Astrocyte (in vitro differentiated cells and primary cell): ENCODE data around the gene PPL. TPM values are rescaled to one million over a fixed set of nuclear protein-coding genes. Genes with fewer than 3 reads are reported as not detected.

Experiments
- DNase-seq: peaks from one replicate; pipeline ENCODE4 v3.0.0-alpha.2; 2010; ENCODE audit warnings: low read depth
- FAIRE-seq: peaks from 2 replicates; lab custom pipeline; 2011; peaks lifted over from hg19 to GRCh38; lab: Jason Lieb, UNC
- H2AFZ ChIP-seq: 2 replicates; pipeline ENCODE4 v1.6.0; 2012; ENCODE audit warnings: low read depth, low read length, inconsistent platforms
- H3K27ac ChIP-seq: 2 replicates; pipeline ENCODE4 v1.5.1; 2011; ENCODE audit warnings: low read depth, low read length, inconsistent platforms
- H3K27me3 ChIP-seq: 2 replicates; pipeline ENCODE4 v1.6.0; 2011; ENCODE audit warnings: low read length, inconsistent platforms; ENCODE audit not compliant: insufficient read depth
- H3K36me3 ChIP-seq: 2 replicates; pipeline ENCODE4 v1.5.1; 2011; ENCODE audit warnings: low read length, inconsistent platforms; ENCODE audit not compliant: insufficient read depth
- H3K4me1 ChIP-seq: 2 replicates; pipeline ENCODE4 v1.5.1; 2011; ENCODE audit warnings: low read length, inconsistent platforms; ENCODE audit not compliant: insufficient read depth
- H3K4me2 ChIP-seq: 2 replicates; pipeline ENCODE4 v1.6.0; 2012; ENCODE audit warnings: low read length, inconsistent platforms
- H3K4me3 ChIP-seq: 2 replicates; pipeline ENCODE4 v1.5.1; 2011; ENCODE audit warnings: low read depth, mild to moderate bottlenecking, low read length, inconsistent platforms; ENCODE audit not compliant: insufficient read depth
- H3K79me2 ChIP-seq: 2 replicates; pipeline ENCODE4 v1.6.0; 2012; ENCODE audit warnings: mild to moderate bottlenecking, low read length, inconsistent platforms; ENCODE audit not compliant: insufficient read depth
- H3K9ac ChIP-seq: 2 replicates; pipeline ENCODE4 v1.6.0; 2012; ENCODE audit warnings: mild to moderate bottlenecking, low read length, inconsistent platforms
- H3K9me3 ChIP-seq: 2 replicates; pipeline ENCODE4 v1.5.1; 2012; ENCODE audit warnings: low read depth, mild to moderate bottlenecking, low read length, inconsistent platforms; ENCODE audit not compliant: insufficient read depth
- H4K20me1 ChIP-seq: 2 replicates; pipeline ENCODE4 v1.6.0; 2012; ENCODE audit warnings: low read length, inconsistent platforms; ENCODE audit not compliant: insufficient read depth
- H3K27ac Mint-ChIP-seq: one replicate; pipeline ENCODE4 v1.8.0; 2021; ENCODE audit warnings: mild to moderate bottlenecking, mixed read lengths; ENCODE audit not compliant: unreplicated experiment
- H3K27me3 Mint-ChIP-seq: one replicate; pipeline ENCODE4 v1.8.0; 2021; ENCODE audit warnings: low read depth, mixed read lengths; ENCODE audit not compliant: unreplicated experiment
- H3K36me3 Mint-ChIP-seq: one replicate; pipeline ENCODE4 v1.8.0; 2021; ENCODE audit warnings: low read depth, mixed read lengths; ENCODE audit not compliant: unreplicated experiment
- H3K4me1 Mint-ChIP-seq: one replicate; pipeline ENCODE4 v1.8.0; 2021; ENCODE audit warnings: low read depth, mixed read lengths; ENCODE audit not compliant: unreplicated experiment
- H3K4me3 Mint-ChIP-seq: one replicate; pipeline ENCODE4 v1.8.0; 2021; ENCODE audit warnings: mild to moderate bottlenecking, moderate library complexity, mixed read lengths; ENCODE audit not compliant: unreplicated experiment
- H3K9me3 Mint-ChIP-seq: one replicate; pipeline ENCODE4 v1.8.0; 2021; ENCODE audit warnings: mild to moderate bottlenecking, mixed read lengths; ENCODE audit not compliant: unreplicated experiment
- EZH2 ChIP-seq: IDR thresholded peaks from 2 replicates; pipeline ENCODE4 v1.6.1; 2012; ENCODE audit warnings: mild to moderate bottlenecking, low read length, inconsistent platforms; ENCODE audit not compliant: insufficient read depth
- total RNA-seq: library from RNA; stranded (reverse); gene quantifications from 2 replicates; pipeline ENCODE4 v1.2.1, GENCODE V29; 2021
- TF ChIP-seq, protein P1 (sequence below): IDR thresholded peaks from 2 replicates; pipeline ENCODE4 v1.5.1; 2011; ENCODE audit warnings: low read depth, mild to moderate bottlenecking, inconsistent platforms, low read length, moderate library complexity; ENCODE audit not compliant: insufficient read depth

Gene PPL
- total RNA-seq, 1 donor from 2014 or later, result 12.3 TPM

DNA sequence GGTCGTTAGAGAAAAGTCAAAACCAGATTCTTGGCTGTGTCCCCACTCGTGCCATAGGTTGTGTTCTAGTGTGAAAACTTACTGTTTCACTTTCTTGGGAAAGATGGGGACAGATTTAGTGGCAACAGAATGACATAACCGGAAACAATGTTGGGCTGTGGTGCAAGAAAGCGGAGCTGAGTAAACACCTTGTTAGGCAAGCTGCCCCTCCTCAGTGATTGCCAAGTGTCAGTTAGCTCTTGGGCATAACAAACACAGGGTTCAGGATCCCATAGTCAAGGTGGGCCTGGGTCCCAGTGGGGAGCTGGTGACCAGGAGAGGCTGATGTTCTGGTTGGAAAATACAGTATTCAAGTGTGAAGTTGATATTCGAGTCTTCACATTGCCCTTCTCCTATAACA is 74.3 kb downstream of the PPL start:
- Histone ChIP-seq H3K9me3 (no peaks in the 10 kb centered on the region), H3K27me3 (no peaks in the 10 kb centered on the region), H3K79me2 (peaks cover 73% of the 10 kb centered on the region), H2AFZ (no peak overlapping the region), H3K4me3 (no peak overlapping the region), H4K20me1 (peaks cover 95% of the 10 kb centered on the region), H3K4me2 (no peak overlapping the region), H3K27ac (no peak overlapping the region), H3K36me3 (peaks cover 35% of the 10 kb centered on the region), H3K9ac (no peak overlapping the region), H3K4me1 (peaks cover 22% of the 10 kb centered on the region)
- Mint-ChIP-seq H3K27me3 (no peaks in the 10 kb centered on the region), H3K9me3 (no peaks in the 10 kb centered on the region), H3K36me3 (peaks cover 18% of the 10 kb centered on the region), H3K4me3 (no peak overlapping the region), H3K27ac (peak overlapping the region; percentile 36), H3K4me1 (peaks cover 29% of the 10 kb centered on the region)
- no peak for FAIRE-seq
- no peak for DNase-seq
- no peak for TF ChIP-seq EZH2
- TF ChIP-seq, protein P1, sequence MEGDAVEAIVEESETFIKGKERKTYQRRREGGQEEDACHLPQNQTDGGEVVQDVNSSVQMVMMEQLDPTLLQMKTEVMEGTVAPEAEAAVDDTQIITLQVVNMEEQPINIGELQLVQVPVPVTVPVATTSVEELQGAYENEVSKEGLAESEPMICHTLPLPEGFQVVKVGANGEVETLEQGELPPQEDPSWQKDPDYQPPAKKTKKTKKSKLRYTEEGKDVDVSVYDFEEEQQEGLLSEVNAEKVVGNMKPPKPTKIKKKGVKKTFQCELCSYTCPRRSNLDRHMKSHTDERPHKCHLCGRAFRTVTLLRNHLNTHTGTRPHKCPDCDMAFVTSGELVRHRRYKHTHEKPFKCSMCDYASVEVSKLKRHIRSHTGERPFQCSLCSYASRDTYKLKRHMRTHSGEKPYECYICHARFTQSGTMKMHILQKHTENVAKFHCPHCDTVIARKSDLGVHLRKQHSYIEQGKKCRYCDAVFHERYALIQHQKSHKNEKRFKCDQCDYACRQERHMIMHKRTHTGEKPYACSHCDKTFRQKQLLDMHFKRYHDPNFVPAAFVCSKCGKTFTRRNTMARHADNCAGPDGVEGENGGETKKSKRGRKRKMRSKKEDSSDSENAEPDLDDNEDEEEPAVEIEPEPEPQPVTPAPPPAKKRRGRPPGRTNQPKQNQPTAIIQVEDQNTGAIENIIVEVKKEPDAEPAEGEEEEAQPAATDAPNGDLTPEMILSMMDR, result no peak

DNA sequence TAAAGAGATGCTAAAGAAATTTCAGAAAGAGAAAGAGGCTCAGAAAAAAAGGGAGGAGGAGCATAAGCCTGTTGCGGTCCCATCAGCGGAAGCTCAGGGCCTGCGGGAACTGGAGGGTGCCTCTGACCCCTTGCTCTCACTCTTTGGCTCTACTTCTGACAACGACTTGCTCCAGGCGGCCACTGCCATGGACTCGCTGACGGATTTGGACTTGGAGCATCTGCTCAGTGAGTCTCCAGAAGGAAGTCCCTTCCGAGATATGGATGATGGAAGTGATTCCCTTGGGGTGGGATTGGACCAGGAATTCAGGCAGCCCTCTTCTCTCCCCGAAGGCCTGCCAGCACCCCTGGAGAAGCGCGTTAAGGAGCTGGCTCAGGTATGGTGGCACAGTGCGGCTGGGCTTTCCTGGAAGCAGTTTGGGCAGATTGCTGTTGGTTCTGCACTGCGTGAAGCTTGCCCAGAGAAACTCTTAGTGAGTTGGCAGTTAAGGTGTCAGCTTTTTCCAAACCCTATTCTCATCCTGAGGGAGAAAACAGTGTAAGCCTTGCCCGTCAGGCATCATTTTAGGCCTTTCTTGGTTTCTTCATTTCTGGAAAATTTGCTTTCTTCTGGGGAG is 76.1 kb downstream of the PPL start:
- Histone ChIP-seq H2AFZ (no peak overlapping the region), H4K20me1 (peaks cover 89% of the 10 kb centered on the region), H3K27me3 (no peaks in the 10 kb centered on the region), H3K4me1 (peaks cover 22% of the 10 kb centered on the region), H3K4me2 (no peak overlapping the region), H3K9ac (no peak overlapping the region), H3K27ac (no peak overlapping the region), H3K4me3 (no peak overlapping the region), H3K9me3 (no peaks in the 10 kb centered on the region), H3K36me3 (peaks cover 45% of the 10 kb centered on the region), H3K79me2 (peaks cover 65% of the 10 kb centered on the region)
- H3K4me3 Mint-ChIP-seq, result no peak overlapping the region
- H3K4me1 Mint-ChIP-seq, result peaks cover 26% of the 10 kb centered on the region
- H3K27me3 Mint-ChIP-seq, result no peaks in the 10 kb centered on the region
- no peaks in the 10 kb centered on the region for H3K9me3 Mint-ChIP-seq
- DNase-seq (no peak), FAIRE-seq (no peak)
- H3K27ac Mint-ChIP-seq, result peak overlapping the region; percentile 59
- no peak for TF ChIP-seq EZH2
- TF ChIP-seq, protein P1, result no peak
- H3K36me3 Mint-ChIP-seq, result peaks cover 15% of the 10 kb centered on the region

DNA sequence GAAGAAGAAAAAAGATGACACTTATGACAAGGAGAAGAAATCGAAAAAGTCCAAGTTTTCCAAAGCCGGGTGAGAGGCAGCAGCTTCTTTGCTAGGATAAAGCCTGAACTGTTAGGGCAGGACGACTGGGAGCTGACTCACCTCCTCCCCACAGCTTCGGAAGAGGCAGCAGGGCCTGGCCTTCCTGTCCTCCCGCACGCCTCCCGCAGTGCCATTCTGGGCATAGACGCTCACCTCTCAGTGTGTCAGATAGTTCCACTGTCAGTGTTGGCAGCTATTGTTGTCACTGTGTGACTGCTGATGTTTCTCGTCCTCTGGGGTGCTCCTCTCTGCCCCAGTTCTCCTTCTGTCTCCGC is 77.1 kb downstream of the PPL start:
- TF ChIP-seq, protein P1, result no peak
- no peak for TF ChIP-seq EZH2
- no peak overlapping the region for H2AFZ ChIP-seq
- Mint-ChIP-seq H3K9me3 (no peaks in the 10 kb centered on the region), H3K4me3 (no peak overlapping the region), H3K27ac (peak overlapping the region; percentile 75), H3K36me3 (peaks cover 23% of the 10 kb centered on the region), H3K27me3 (no peaks in the 10 kb centered on the region), H3K4me1 (peaks cover 26% of the 10 kb centered on the region)
- H3K4me1 ChIP-seq, result peaks cover 22% of the 10 kb centered on the region
- peak overlapping the region; percentile 57 for H3K9ac ChIP-seq
- H3K9me3 ChIP-seq, result no peaks in the 10 kb centered on the region
- peak overlapping the region; percentile 55 for H3K27ac ChIP-seq
- H3K27me3 ChIP-seq, result no peaks in the 10 kb centered on the region
- peaks cover 64% of the 10 kb centered on the region for H3K79me2 ChIP-seq
- FAIRE-seq (no peak), DNase-seq (peak; percentile 56)
- H3K36me3 ChIP-seq, result peaks cover 47% of the 10 kb centered on the region
- peak overlapping the region; percentile 61 for H3K4me2 ChIP-seq
- peaks cover 84% of the 10 kb centered on the region for H4K20me1 ChIP-seq
- H3K4me3 ChIP-seq, result no peak overlapping the region
